Measurements from ENCODE around the gene ZMYM4.

DNA sequence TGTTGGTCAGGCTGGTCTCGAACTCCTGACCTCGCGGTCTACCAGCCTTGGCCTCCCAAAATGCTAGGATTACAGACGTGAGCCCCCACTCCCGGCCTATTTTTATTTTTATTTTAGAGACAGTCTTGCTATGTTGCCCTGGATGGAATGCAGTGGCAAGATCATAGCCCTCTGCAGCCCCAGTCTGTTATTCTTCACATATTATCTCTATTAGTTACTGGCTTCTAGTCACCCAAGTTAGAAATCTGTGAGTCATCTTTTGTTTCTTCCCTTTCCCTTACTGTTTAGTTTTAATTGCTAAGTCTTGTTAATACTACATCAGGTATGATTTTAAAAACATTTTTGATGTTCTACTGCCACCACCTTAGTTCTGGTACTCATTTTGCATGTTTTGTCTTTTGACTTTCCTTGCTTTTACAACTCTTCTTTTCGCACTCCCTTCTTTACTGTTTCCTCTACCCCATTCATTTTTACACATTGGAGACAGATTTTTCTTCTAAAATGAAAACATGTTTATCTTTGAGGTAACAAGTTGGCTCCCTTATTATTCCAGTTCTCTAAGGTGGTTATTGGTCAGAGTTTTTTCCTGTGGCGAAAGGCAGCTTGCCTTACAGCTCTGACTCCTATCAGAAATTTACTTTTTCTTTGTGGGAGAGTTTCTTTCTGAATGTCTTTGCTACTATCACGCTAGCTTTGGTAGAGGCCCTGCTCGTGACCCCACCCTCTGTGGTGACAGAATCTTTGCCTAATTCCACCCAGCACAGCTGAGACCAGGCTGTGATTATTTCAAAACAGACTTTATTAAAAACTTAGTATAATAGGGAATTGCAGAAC is 19.5 kb downstream of the ZMYM4 start:
- TF ChIP-seq RAD21 (IDR thresholded peaks at IDR 0.05; ENCODE audit: low read depth) (no peak), EP300 (IDR thresholded peaks at IDR 0.05; ENCODE audit: borderline replicate concordance) (no peak), YY1 (IDR thresholded peaks at IDR 0.05; ENCODE audit: low read depth) (no peak), TEAD4 (IDR thresholded peaks at IDR 0.05) (no peak), FOXM1 (IDR thresholded peaks at IDR 0.05; ENCODE audit: borderline replicate concordance, low read depth) (no peak), TAF1 (IDR thresholded peaks at IDR 0.05; ENCODE audit: low read depth) (no peak), EGR1 (IDR thresholded peaks at IDR 0.05) (no peak), NFIC (IDR thresholded peaks at IDR 0.05) (no peak), CREB1 (IDR thresholded peaks at IDR 0.05; ENCODE audit: low read depth) (no peak)
- TF ChIP-seq, protein P1, sequence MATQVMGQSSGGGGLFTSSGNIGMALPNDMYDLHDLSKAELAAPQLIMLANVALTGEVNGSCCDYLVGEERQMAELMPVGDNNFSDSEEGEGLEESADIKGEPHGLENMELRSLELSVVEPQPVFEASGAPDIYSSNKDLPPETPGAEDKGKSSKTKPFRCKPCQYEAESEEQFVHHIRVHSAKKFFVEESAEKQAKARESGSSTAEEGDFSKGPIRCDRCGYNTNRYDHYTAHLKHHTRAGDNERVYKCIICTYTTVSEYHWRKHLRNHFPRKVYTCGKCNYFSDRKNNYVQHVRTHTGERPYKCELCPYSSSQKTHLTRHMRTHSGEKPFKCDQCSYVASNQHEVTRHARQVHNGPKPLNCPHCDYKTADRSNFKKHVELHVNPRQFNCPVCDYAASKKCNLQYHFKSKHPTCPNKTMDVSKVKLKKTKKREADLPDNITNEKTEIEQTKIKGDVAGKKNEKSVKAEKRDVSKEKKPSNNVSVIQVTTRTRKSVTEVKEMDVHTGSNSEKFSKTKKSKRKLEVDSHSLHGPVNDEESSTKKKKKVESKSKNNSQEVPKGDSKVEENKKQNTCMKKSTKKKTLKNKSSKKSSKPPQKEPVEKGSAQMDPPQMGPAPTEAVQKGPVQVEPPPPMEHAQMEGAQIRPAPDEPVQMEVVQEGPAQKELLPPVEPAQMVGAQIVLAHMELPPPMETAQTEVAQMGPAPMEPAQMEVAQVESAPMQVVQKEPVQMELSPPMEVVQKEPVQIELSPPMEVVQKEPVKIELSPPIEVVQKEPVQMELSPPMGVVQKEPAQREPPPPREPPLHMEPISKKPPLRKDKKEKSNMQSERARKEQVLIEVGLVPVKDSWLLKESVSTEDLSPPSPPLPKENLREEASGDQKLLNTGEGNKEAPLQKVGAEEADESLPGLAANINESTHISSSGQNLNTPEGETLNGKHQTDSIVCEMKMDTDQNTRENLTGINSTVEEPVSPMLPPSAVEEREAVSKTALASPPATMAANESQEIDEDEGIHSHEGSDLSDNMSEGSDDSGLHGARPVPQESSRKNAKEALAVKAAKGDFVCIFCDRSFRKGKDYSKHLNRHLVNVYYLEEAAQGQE (IDR thresholded peaks at IDR 0.05; ENCODE audit: low read depth), result no peak

Data from Ishikawa (cell line).